Measurements from ENCODE around the gene MIA.
"Not testable (repeated sequence)": the region's sequence is repeated elsewhere in the genome, so short reads cannot be mapped to it uniquely, and the experiment has no call there.

- TF ChIP-seq EZH2phosphoT487 (IDR thresholded peaks at IDR 0.05; ENCODE audit: insufficient read depth, low read depth); EZH2 (IDR thresholded peaks at IDR 0.05; ENCODE audit: insufficient read depth, poor library complexity, severe bottlenecking): not testable (repeated sequence)
Observed at GRCh38 chr19:40819479-40820234, 44.3 kb downstream of the MIA start.

Data from GM23248 (cell line).